GM12878 (cell line): Measurements from ENCODE around the gene DENND1B.

Experiments
- CREB1 ChIP-seq: IDR thresholded peaks from 2 replicates; pipeline ENCODE4 v1.6.1; 2012; ENCODE audit warnings: low read depth, mild to moderate bottlenecking, inconsistent platforms
- EGR1 ChIP-seq, 2 experiments: IDR thresholded peaks; 1 replicate in 1 of 2; 2 replicates in 1 of 2; pipeline ENCODE4 v1.6.1; 2011 to 2012; ENCODE audit warnings: low read depth in 2 of 2, low read length in 2 of 2, borderline replicate concordance in 1 of 2, mild to moderate bottlenecking in 1 of 2, moderate library complexity in 1 of 2
- JUND ChIP-seq: IDR thresholded peaks from 2 replicates; pipeline ENCODE4 v1.6.1; 2012; ENCODE audit warnings: low read depth, mild to moderate bottlenecking, low read length, improper control_type of control experiment, moderate library complexity
- KAT2A ChIP-seq: conservative IDR thresholded peaks from 2 replicates; pipeline ENCODE4 v1.6.1; 2011; ENCODE audit warnings: low read depth, low read length; ENCODE audit not compliant: control insufficient read depth
- MEF2A ChIP-seq: IDR thresholded peaks from 2 replicates; pipeline ENCODE4 v1.6.1; 2011; ENCODE audit warnings: low read depth, mild to moderate bottlenecking, low read length, moderate library complexity; ENCODE audit not compliant: insufficient read depth
- MXI1 ChIP-seq: fragments of 150-350 bp; IDR thresholded peaks from 2 replicates; pipeline ENCODE4 v1.6.1; 2011; ENCODE audit warnings: low read depth, mild to moderate bottlenecking, inconsistent platforms, low read length, improper control_type of control experiment
- POLR2A ChIP-seq: IDR thresholded peaks from 2 replicates; pipeline ENCODE4 v1.6.1; 2011; ENCODE audit warnings: low read depth, mild to moderate bottlenecking, low read length
- POLR2AphosphoS2 ChIP-seq: IDR thresholded peaks from 2 replicates; pipeline ENCODE4 v1.6.1; 2011; ENCODE audit warnings: low read depth, mild to moderate bottlenecking, low read length, improper control_type of control experiment, moderate library complexity
- RFX5 ChIP-seq: IDR thresholded peaks from 2 replicates; pipeline ENCODE4 v1.6.1; 2011; ENCODE audit warnings: low read depth, low read length, improper control_type of control experiment
- TF ChIP-seq, protein P1 (sequence below): IDR thresholded peaks from 2 replicates; pipeline ENCODE4 v1.6.1; 2011; ENCODE audit warnings: mild to moderate bottlenecking, low read depth, low read length, moderate library complexity; ENCODE audit not compliant: insufficient replicate concordance

GRCh38 chr1:197691816-197692215 is 83.5 kb downstream of the DENND1B start:
- no peak for TF ChIP-seq MEF2A
- TF ChIP-seq POLR2AphosphoS2 = no peak
- TF ChIP-seq EGR1 (IDR thresholded peaks at IDR 0.05; ENCODE audit: borderline replicate concordance in 1 of 2, low read depth in 2 of 2, low read length in 2 of 2) = no peak
- TF ChIP-seq, protein P1, sequence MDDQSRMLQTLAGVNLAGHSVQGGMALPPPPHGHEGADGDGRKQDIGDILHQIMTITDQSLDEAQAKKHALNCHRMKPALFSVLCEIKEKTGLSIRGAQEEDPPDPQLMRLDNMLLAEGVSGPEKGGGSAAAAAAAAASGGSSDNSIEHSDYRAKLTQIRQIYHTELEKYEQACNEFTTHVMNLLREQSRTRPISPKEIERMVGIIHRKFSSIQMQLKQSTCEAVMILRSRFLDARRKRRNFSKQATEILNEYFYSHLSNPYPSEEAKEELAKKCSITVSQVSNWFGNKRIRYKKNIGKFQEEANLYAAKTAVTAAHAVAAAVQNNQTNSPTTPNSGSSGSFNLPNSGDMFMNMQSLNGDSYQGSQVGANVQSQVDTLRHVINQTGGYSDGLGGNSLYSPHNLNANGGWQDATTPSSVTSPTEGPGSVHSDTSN = no peak
- no peak for TF ChIP-seq KAT2A
- TF ChIP-seq MXI1 = no peak
- TF ChIP-seq CREB1 = no peak
- no peak for TF ChIP-seq POLR2A
- TF ChIP-seq RFX5 = no peak
- no peak for TF ChIP-seq JUND
